GM23338 (cell line): ENCODE data around the gene LDB3. TPM values are rescaled to one million over a fixed set of nuclear protein-coding genes. Genes with fewer than 3 reads are reported as not detected.

ENCODE experiments used
- ATAC-seq: fragments of 200-7000 bp; cut with Tn5 transposase; 3 replicates; pipeline ENCODE4 v1.9.1; 2020
- DNase-seq: peaks from one replicate; pipeline ENCODE4 v3.0.0-alpha.2; 2015; ENCODE audit warnings: low spot score
- H2AFZ ChIP-seq: fragments of 200-600 bp; sonication (generic); 2 replicates; pipeline ENCODE4 v1.8.0; 2016; ENCODE audit warnings: antibody characterized with exemption, mild to moderate bottlenecking, moderate library complexity
- H3F3A ChIP-seq: fragments of 200-600 bp; sonication (generic); replicated peaks from 2 replicates; pipeline ENCODE4 v1.8.0; 2017; ENCODE audit warnings: antibody characterized with exemption, mixed run types, low read depth
- H3K27ac ChIP-seq: fragments of 200-600 bp; sonication (generic); 2 replicates; pipeline ENCODE4 v1.6.1; 2016; ENCODE audit warnings: low read depth
- H3K27me3 ChIP-seq: fragments of 200-600 bp; sonication (generic); 2 replicates; pipeline ENCODE4 v1.8.0; 2016; ENCODE audit warnings: mild to moderate bottlenecking, mixed run types, moderate library complexity; ENCODE audit not compliant: insufficient read depth
- H3K36me3 ChIP-seq: fragments of 200-600 bp; sonication (generic); 2 replicates; pipeline ENCODE4 v1.8.0; 2016; ENCODE audit warnings: mild to moderate bottlenecking; ENCODE audit not compliant: insufficient read depth
- H3K4me1 ChIP-seq: fragments of 200-600 bp; sonication (generic); 2 replicates; pipeline ENCODE4 v1.8.0; 2016; ENCODE audit warnings: mild to moderate bottlenecking, moderate library complexity; ENCODE audit not compliant: insufficient read depth
- H3K4me2 ChIP-seq: fragments of 200-600 bp; sonication (generic); 2 replicates; pipeline ENCODE4 v1.7.1; 2017; ENCODE audit warnings: mixed run types
- H3K4me3 ChIP-seq: fragments of 200-600 bp; sonication (generic); 2 replicates; pipeline ENCODE4 v1.6.1; 2016; ENCODE audit warnings: mixed run types
- H3K79me2 ChIP-seq: fragments of 200-600 bp; sonication (generic); replicated peaks from 2 replicates; pipeline ENCODE4 v1.8.0; 2017; ENCODE audit warnings: mild to moderate bottlenecking; ENCODE audit not compliant: insufficient read depth
- H3K9me2 ChIP-seq: fragments of 200-600 bp; sonication (generic); 2 replicates; pipeline ENCODE4 v1.8.0; 2017; ENCODE audit not compliant: insufficient read depth
- H4K20me1 ChIP-seq: fragments of 200-600 bp; sonication (generic); replicated peaks from 2 replicates; pipeline ENCODE4 v1.8.0; 2017; ENCODE audit warnings: mild to moderate bottlenecking; ENCODE audit not compliant: insufficient read depth
- H3K27ac Mint-ChIP-seq: 2 replicates; pipeline ENCODE4 v1.8.0; 2020; ENCODE audit warnings: inconsistent platforms, mild to moderate bottlenecking, moderate library complexity, mixed read lengths
- H3K27me3 Mint-ChIP-seq: 3 replicates; pipeline ENCODE4 v1.8.0; 2022; ENCODE audit warnings: low read depth, mild to moderate bottlenecking, moderate library complexity, mixed read lengths, inconsistent platforms; ENCODE audit not compliant: insufficient read depth, poor library complexity
- H3K36me3 Mint-ChIP-seq: 3 replicates; pipeline ENCODE4 v1.8.0; 2021; ENCODE audit warnings: low read depth, mild to moderate bottlenecking, inconsistent platforms, moderate library complexity, mixed read lengths
- H3K4me1 Mint-ChIP-seq: 3 replicates; pipeline ENCODE4 v1.8.0; 2020; ENCODE audit warnings: mild to moderate bottlenecking, inconsistent platforms, mixed read lengths
- H3K4me3 Mint-ChIP-seq: 3 replicates; pipeline ENCODE4 v1.8.0; 2021; ENCODE audit warnings: moderate library complexity, mild to moderate bottlenecking, inconsistent platforms, mixed read lengths
- H3K9me3 Mint-ChIP-seq: 3 replicates; pipeline ENCODE4 v1.8.0; 2020; ENCODE audit warnings: moderate library complexity, mild to moderate bottlenecking, inconsistent platforms, mixed read lengths
- EZH2 ChIP-seq: fragments of 200-600 bp; sonication (generic); IDR thresholded peaks from one replicate; pipeline ENCODE4 v1.8.0; 2017; ENCODE audit warnings: antibody characterized with exemption, mild to moderate bottlenecking, low read depth; ENCODE audit not compliant: unreplicated experiment
- EZH2phosphoT487 ChIP-seq: fragments of 200-600 bp; sonication (generic); IDR thresholded peaks from one replicate; pipeline ENCODE4 v1.8.1; 2018; ENCODE audit warnings: antibody characterized with exemption; ENCODE audit not compliant: unreplicated experiment
- JUNB ChIP-seq: IDR thresholded peaks from one replicate; pipeline ENCODE4 v1.6.1; 2016; ENCODE audit warnings: antibody characterized with exemption; ENCODE audit not compliant: unreplicated experiment
- NANOG ChIP-seq: IDR thresholded peaks from 2 replicates; pipeline ENCODE4 v1.6.1; 2016; ENCODE audit warnings: antibody characterized with exemption, borderline replicate concordance
- POLR2AphosphoS5 ChIP-seq: IDR thresholded peaks from 2 replicates; pipeline ENCODE4 v1.6.1; 2016; ENCODE audit warnings: antibody characterized with exemption, low read depth
- STAT1 ChIP-seq: IDR thresholded peaks from one replicate; pipeline ENCODE4 v1.6.1; 2016; ENCODE audit warnings: antibody characterized with exemption; ENCODE audit not compliant: unreplicated experiment
- polyA plus RNA-seq: library from polyadenylated mRNA; unstranded; fragments of >200 nt; fragmentation: Nextera tagmentation; extraction: Ambion mirVana; gene quantifications from 2 replicates; pipeline ENCODE4 v1.2.1, GENCODE V29; 2016
- total RNA-seq: library from RNA; depleted of rRNA; stranded (reverse); fragments of >200 nt; shearing (Covaris generic); gene quantifications from 2 replicates; pipeline ENCODE4 v1.2.3, GENCODE V29; 2014
- TF ChIP-seq, protein P1 (sequence below): IDR thresholded peaks from 2 replicates; pipeline ENCODE4 v1.6.1; 2016; ENCODE audit warnings: antibody characterized with exemption
- TF ChIP-seq, protein P2 (sequence below): IDR thresholded peaks from one replicate; pipeline ENCODE4 v1.6.1; 2018; ENCODE audit warnings: antibody characterized with exemption; ENCODE audit not compliant: unreplicated experiment
- TF ChIP-seq, protein P3 (sequence below), 2 experiments: fragments of 200-600 bp in 1 of 2; sonication (generic) in 1 of 2; conservative IDR thresholded peaks; 2 replicates each; pipeline versions ENCODE4 v1.5.1 to v1.6.1; 2016 to 2017; ENCODE audit warnings: antibody characterized with exemption in 2 of 2, low read depth in 2 of 2, mild to moderate bottlenecking in 2 of 2, moderate library complexity in 1 of 2

Gene LDB3
- total and polyA plus RNA-seq, 2 experiments from 2014 or later, result 0.14 to 0.16 TPM

DNA sequence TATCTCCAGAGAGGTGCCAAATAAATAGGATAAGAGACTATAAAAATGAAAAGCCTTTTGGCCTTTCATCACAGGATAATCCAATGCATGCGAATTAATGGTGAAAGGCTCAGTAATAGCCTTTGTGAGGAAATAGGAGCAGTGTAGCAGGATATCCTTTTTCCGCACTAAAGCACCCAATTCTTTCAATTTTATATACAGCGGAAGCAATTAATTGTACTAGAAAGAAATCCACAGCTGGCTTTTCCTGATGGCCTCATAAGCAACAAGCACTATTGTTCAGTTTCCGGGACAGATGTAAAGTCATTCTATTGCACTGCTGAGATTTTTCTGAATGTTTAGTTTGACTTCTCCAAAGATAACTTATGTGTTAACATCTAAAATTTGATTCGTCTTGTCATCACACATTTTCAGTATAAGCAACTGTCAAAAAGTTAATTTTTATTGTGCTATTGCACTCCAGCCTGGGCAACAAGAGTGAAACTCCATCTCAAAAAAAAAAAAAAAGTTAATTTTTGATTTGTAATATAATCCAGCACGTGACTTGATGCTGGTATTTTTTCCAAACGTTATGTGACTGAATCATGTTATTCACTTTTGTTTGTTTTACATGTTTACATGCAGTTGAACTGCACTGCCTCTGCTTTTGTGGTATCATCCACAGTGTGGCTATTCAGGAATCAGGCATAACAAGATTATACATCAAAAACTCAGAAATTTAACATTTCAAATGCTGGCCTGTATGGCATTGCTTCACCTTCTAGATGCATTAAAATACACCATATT lies 79.7 kb downstream of the LDB3 start (continued):
- TF ChIP-seq STAT1 (no peak), JUNB (no peak), NANOG (no peak), EZH2 (no peak), POLR2AphosphoS5 (no peak)
- TF ChIP-seq, protein P1, sequence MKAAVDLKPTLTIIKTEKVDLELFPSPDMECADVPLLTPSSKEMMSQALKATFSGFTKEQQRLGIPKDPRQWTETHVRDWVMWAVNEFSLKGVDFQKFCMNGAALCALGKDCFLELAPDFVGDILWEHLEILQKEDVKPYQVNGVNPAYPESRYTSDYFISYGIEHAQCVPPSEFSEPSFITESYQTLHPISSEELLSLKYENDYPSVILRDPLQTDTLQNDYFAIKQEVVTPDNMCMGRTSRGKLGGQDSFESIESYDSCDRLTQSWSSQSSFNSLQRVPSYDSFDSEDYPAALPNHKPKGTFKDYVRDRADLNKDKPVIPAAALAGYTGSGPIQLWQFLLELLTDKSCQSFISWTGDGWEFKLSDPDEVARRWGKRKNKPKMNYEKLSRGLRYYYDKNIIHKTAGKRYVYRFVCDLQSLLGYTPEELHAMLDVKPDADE, result no peak
- TF ChIP-seq, protein P2, sequence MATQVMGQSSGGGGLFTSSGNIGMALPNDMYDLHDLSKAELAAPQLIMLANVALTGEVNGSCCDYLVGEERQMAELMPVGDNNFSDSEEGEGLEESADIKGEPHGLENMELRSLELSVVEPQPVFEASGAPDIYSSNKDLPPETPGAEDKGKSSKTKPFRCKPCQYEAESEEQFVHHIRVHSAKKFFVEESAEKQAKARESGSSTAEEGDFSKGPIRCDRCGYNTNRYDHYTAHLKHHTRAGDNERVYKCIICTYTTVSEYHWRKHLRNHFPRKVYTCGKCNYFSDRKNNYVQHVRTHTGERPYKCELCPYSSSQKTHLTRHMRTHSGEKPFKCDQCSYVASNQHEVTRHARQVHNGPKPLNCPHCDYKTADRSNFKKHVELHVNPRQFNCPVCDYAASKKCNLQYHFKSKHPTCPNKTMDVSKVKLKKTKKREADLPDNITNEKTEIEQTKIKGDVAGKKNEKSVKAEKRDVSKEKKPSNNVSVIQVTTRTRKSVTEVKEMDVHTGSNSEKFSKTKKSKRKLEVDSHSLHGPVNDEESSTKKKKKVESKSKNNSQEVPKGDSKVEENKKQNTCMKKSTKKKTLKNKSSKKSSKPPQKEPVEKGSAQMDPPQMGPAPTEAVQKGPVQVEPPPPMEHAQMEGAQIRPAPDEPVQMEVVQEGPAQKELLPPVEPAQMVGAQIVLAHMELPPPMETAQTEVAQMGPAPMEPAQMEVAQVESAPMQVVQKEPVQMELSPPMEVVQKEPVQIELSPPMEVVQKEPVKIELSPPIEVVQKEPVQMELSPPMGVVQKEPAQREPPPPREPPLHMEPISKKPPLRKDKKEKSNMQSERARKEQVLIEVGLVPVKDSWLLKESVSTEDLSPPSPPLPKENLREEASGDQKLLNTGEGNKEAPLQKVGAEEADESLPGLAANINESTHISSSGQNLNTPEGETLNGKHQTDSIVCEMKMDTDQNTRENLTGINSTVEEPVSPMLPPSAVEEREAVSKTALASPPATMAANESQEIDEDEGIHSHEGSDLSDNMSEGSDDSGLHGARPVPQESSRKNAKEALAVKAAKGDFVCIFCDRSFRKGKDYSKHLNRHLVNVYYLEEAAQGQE, result no peak
- TF ChIP-seq, protein P3, sequence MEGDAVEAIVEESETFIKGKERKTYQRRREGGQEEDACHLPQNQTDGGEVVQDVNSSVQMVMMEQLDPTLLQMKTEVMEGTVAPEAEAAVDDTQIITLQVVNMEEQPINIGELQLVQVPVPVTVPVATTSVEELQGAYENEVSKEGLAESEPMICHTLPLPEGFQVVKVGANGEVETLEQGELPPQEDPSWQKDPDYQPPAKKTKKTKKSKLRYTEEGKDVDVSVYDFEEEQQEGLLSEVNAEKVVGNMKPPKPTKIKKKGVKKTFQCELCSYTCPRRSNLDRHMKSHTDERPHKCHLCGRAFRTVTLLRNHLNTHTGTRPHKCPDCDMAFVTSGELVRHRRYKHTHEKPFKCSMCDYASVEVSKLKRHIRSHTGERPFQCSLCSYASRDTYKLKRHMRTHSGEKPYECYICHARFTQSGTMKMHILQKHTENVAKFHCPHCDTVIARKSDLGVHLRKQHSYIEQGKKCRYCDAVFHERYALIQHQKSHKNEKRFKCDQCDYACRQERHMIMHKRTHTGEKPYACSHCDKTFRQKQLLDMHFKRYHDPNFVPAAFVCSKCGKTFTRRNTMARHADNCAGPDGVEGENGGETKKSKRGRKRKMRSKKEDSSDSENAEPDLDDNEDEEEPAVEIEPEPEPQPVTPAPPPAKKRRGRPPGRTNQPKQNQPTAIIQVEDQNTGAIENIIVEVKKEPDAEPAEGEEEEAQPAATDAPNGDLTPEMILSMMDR (conservative IDR thresholded peaks at IDR 0.05; ENCODE audit: low read depth in 2 of 2), result no peak

DNA sequence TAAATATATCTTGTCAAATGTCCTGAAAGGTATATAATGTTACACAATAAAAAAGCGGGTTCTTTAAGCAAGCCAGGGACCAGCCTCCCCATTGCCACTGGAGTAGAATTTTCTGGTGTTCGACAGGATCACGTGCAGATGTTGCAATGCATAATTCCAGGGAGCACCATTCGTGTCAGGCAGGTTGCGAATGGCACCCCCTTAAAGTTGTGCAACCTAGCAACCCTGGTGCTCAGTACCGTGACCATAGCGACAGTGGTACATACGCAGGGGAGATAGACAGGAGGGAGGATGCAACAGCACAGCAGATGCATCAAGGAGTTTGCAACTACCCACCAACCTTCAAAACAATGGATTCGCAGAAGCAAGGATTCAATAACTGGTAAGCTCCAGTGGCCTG lies 81.5 kb downstream of the LDB3 start:
- H3K27ac Mint-ChIP-seq, result no peak overlapping the region
- Histone ChIP-seq H2AFZ (no peak overlapping the region), H3K79me2 (peaks cover 24% of the 10 kb centered on the region), H3K27ac (no peak overlapping the region), H3K4me1 (peaks cover 34% of the 10 kb centered on the region), H3K27me3 (no peaks in the 10 kb centered on the region), H3K4me3 (no peak overlapping the region), H3K9me2 (no peaks in the 10 kb centered on the region), H3K36me3 (no peaks in the 10 kb centered on the region), H3F3A (peaks cover 11% of the 10 kb centered on the region), H4K20me1 (0 out of 2 replicates have a peak, but pooled peaks cover 5% of the 10 kb centered on the region), H3K4me2 (no peak overlapping the region)
- H3K9me3 Mint-ChIP-seq, result no peaks in the 10 kb centered on the region
- H3K4me1 Mint-ChIP-seq, result peaks cover 22% of the 10 kb centered on the region
- DNase-seq (no peak), ATAC-seq (no peak)
- TF ChIP-seq STAT1 (no peak), POLR2AphosphoS5 (no peak), EZH2phosphoT487 (no peak)
- TF ChIP-seq, protein P2, result no peak
- H3K27me3 Mint-ChIP-seq, result peaks cover 4% of the 10 kb centered on the region
- peaks cover 3% of the 10 kb centered on the region; the same call in 1 of the 3 replicates for H3K36me3 Mint-ChIP-seq
- H3K4me3 Mint-ChIP-seq, result no peak overlapping the region
